ENCODE measurements around the gene CRYZL1.
"Not testable (repeated sequence)": the region's sequence is repeated elsewhere in the genome, so short reads cannot be mapped to it uniquely, and the experiment has no call there.

The CRYZL1 gene

DNA sequence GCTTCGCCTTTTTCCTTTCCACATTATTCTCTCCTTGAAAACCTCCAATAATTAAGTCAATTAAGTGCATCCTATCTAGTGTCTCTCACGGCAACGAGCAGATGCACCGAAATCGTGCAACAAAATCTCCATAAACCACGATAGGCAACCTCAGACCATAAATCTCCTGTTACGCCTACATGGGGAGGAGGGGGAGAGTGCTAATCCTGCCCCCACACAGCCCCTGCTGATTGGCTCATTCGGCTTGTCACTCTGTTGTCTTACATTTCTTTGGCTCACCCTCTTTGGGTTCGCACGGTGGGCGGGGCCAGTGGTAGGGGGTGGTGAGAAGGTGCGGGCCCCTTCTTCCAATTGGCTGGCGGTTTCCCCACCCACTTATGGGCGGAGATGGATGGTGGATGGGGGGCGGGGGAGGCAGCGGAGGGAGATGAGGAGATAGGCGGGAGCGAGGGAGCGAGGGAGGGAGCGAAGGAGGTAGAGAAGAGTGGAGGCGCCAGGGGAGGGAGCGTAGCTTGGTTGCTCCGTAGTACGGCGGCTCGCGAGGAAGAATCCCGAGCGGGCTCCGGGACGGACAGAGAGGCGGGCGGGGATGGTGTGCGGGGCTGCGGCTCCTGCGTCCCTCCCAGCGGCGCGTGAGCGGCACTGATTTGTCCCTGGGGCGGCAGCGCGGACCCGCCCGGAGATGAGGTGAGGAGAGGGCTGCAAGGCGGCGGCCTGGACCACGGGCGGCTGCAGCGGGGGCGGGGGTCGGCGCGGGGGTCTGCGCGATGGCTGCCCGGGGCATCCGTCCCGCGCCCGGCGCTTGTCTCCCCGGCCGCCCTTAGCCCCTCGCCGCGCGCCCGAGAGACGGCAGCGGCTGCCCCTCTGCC is 720 bp upstream of the CRYZL1 start, which contains the start of gene ITSN1:
Gene ITSN1 (plus strand): TSS at position 475 of the 869 bp plus-strand sequence. CDS start 76,328 bp downstream, outside the sequence.
- Histone ChIP-seq H3K27me3 (ENCODE audit: control insufficient read depth in 5 of 5, insufficient read depth in 4 of 5, low read length in 5 of 5) (no peaks in the 10 kb centered on the region), H3K4me1 (ENCODE audit: control insufficient read depth in 5 of 5, insufficient read depth in 5 of 5, low read length in 5 of 5) (peaks cover 5 to 50% (median 42%) of the 10 kb centered on the region in 5 donors), H3K9ac (ENCODE audit: low read length in 5 of 5) (peak within 1 kb of the TSS; percentile 84 to 93 (median 86)), H3K27ac (ENCODE audit: low read depth, low read length) (peak within 1 kb of the TSS; percentile 90), H3K9me3 (ENCODE audit: control insufficient read depth in 5 of 5, low read length in 5 of 5) (no peaks in the 10 kb centered on the region), H3K4me3 (ENCODE audit: low read depth in 1 of 5, low read length in 5 of 5) (peak within 1 kb of the TSS; percentile 87 to 95 (median 94)), H3K36me3 (ENCODE audit: control insufficient read depth in 5 of 5, insufficient read depth in 5 of 5, low read length in 5 of 5) (no peaks in the 10 kb centered on the region)

DNA sequence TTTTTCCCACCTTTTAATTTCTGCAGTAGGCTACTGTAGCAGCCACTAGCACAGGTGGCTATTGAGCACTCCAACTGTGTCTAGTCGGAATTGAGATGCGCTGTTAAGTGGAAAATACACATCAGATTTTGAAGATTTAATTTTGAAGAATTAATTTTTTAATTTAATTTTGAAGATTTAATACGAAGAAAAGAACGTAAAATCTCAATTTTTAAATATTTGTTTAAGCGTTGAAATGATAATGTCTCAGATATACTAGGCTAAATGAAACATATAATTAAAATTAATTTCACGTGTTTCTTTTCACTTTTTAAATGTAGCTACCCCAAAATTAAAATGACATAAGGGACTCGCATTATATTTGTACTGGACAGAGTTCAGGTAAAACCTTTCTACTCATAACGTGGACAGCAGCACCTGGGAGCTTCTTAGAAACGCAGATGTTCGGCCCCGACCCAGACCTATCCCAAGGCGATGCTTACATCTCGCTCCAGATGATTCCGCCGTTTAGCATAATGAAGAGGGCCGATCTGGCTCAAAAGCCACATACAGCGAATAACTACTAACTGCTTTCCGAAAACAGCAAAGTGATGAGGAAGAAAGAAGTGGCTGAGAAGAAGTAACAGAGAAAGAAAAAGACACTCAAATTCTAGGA is 717 bp downstream of the CRYZL1 start:
- Histone ChIP-seq H3K9ac (ENCODE audit: low read length in 5 of 5) (peak overlapping the region; percentile 43 to 86 (median 84)), H3K4me1 (ENCODE audit: control insufficient read depth in 5 of 5, insufficient read depth in 5 of 5, low read length in 5 of 5) (peaks cover 4 to 37% (median 30%) of the 10 kb centered on the region in 5 donors), H3K36me3 (ENCODE audit: control insufficient read depth in 5 of 5, insufficient read depth in 5 of 5, low read length in 5 of 5) (no peaks in the 10 kb centered on the region), H3K27me3 (ENCODE audit: control insufficient read depth in 5 of 5, insufficient read depth in 4 of 5, low read length in 5 of 5) (no peaks in the 10 kb centered on the region), H3K4me3 (ENCODE audit: low read depth in 1 of 5, low read length in 5 of 5) (peak overlapping the region; percentile 85 to 94 (median 87)), H3K9me3 (ENCODE audit: control insufficient read depth in 5 of 5, low read length in 5 of 5) (no peaks in the 10 kb centered on the region), H3K27ac (ENCODE audit: low read depth, low read length) (peak overlapping the region; percentile 90)

DNA sequence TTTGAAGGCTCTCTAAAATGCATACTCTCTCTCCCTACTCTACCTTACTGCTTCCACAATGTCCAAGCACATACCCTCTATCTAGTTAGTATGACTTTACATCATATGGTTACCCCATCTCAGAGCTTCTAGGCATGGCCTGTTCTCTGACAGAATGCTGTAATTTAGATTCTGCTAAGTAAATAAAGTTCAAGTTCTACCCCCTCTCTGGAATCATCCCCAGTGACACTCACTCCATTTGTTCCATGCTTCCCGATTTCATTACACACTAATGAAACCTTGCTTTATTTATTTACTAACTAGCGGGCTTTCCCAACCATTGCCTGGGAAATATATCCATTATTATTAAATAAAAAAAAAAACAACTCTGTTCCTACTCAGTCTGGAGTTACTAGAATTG is 7.3 kb downstream of the CRYZL1 start:
- Histone ChIP-seq H3K4me3 (ENCODE audit: low read depth in 1 of 5, low read length in 5 of 5) (no peak overlapping the region), H3K9ac (ENCODE audit: low read length in 5 of 5) (no peak overlapping the region), H3K27ac (ENCODE audit: low read depth, low read length) (no peak overlapping the region), H3K4me1 (ENCODE audit: control insufficient read depth in 5 of 5, insufficient read depth in 5 of 5, low read length in 5 of 5) (no peaks in the 10 kb centered on the region), H3K36me3 (ENCODE audit: control insufficient read depth in 5 of 5, insufficient read depth in 5 of 5, low read length in 5 of 5) (peaks cover 4 to 15% (median 10%) of the 10 kb centered on the region in 5 donors), H3K9me3 (ENCODE audit: control insufficient read depth in 5 of 5, low read length in 5 of 5) (no peaks in the 10 kb centered on the region), H3K27me3 (ENCODE audit: control insufficient read depth in 5 of 5, insufficient read depth in 4 of 5, low read length in 5 of 5) (no peaks in the 10 kb centered on the region)

DNA sequence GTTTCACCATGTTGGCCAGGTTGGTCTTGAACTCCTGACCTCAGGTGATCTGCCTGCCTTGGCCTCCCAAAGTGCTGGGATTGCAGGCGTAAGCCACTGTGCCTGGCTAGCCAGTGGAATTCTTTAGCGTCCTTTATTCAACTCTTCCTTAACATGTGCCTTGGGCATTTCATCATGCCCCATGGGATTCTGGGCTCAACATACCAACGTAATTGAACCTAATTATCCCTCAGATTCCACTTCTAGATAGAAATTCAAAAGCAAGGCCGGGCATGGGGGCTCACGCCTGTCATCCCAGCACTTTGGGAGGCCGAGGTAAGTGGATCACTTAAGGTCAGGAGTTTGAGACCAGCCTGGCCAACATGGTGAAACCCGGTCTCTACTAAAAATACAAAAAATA is 15.4 kb downstream of the CRYZL1 start:
- H3K4me1 ChIP-seq (ENCODE audit: control insufficient read depth in 5 of 5, insufficient read depth in 5 of 5, low read length in 5 of 5); H3K27ac ChIP-seq (ENCODE audit: low read depth, low read length): not testable (repeated sequence)
- H3K36me3 ChIP-seq (ENCODE audit: control insufficient read depth in 5 of 5, insufficient read depth in 5 of 5, low read length in 5 of 5): peaks cover 10 to 26% (median 23%) of the 10 kb centered on the region in 5 donors

DNA sequence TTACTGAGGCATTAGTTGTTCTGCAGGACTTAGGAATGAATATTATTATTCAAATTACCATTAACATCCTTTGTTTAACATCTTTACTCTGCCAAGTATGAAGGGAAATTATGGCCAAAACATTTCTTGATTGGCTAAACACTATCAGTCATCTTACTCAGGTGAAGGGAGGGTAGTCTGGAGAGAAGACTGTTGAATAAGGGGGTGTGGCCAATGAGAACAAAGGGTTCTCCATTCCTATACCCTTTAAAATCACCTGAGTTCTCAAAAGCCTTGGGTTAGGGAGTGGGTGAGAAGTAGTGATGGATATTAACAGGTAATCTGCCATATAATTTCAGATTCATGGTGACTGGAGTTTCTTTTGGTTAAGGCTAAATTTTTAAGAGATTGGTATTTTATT is 19.3 kb downstream of the CRYZL1 start:
- Histone ChIP-seq H3K4me1 (ENCODE audit: control insufficient read depth in 5 of 5, insufficient read depth in 5 of 5, low read length in 5 of 5) (peaks cover 0 to 3% (median 0%) of the 10 kb centered on the region in 5 donors), H3K9me3 (ENCODE audit: control insufficient read depth in 5 of 5, low read length in 5 of 5) (no peaks in the 10 kb centered on the region), H3K9ac (ENCODE audit: low read length in 5 of 5) (no peak overlapping the region), H3K4me3 (ENCODE audit: low read depth in 1 of 5, low read length in 5 of 5) (no peak overlapping the region), H3K36me3 (ENCODE audit: control insufficient read depth in 5 of 5, insufficient read depth in 5 of 5, low read length in 5 of 5) (peaks cover 6 to 33% (median 15%) of the 10 kb centered on the region in 5 donors), H3K27ac (ENCODE audit: low read depth, low read length) (no peak overlapping the region), H3K27me3 (ENCODE audit: control insufficient read depth in 5 of 5, insufficient read depth in 4 of 5, low read length in 5 of 5) (no peaks in the 10 kb centered on the region)

More for the DNA sequence above, 15.4 kb downstream of the CRYZL1 start:
- not testable (repeated sequence) for H3K27me3 ChIP-seq (ENCODE audit: control insufficient read depth in 5 of 5, insufficient read depth in 4 of 5, low read length in 5 of 5); H3K4me3 ChIP-seq (ENCODE audit: low read depth in 1 of 5, low read length in 5 of 5); H3K9ac ChIP-seq (ENCODE audit: low read length in 5 of 5); H3K9me3 ChIP-seq (ENCODE audit: control insufficient read depth in 5 of 5, low read length in 5 of 5)

DNA sequence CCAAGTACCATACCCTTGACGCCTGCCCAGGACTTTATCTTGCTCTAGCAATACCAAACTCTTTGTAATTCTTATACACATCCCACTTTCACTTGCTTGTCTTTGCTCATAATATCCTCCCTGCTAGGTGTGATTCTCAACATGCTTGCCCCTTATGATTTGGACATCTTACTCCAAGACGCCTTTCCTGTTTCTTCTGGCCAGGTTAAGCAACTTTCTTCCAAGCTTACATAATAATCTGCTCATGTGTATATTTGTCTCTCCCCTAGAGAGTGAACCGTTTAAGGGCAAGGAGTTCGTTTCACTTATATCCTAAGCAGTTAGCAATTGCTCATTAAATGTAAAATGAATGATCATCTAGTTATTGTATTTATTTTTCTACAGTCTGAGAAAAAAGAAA is 21.8 kb downstream of the CRYZL1 start:
- Histone ChIP-seq H3K27ac (ENCODE audit: low read depth, low read length) (no peak overlapping the region), H3K4me1 (ENCODE audit: control insufficient read depth in 5 of 5, insufficient read depth in 5 of 5, low read length in 5 of 5) (no peaks in the 10 kb centered on the region), H3K36me3 (ENCODE audit: control insufficient read depth in 5 of 5, insufficient read depth in 5 of 5, low read length in 5 of 5) (peaks cover 6 to 33% (median 15%) of the 10 kb centered on the region in 5 donors), H3K4me3 (ENCODE audit: low read depth in 1 of 5, low read length in 5 of 5) (no peak overlapping the region), H3K27me3 (ENCODE audit: control insufficient read depth in 5 of 5, insufficient read depth in 4 of 5, low read length in 5 of 5) (no peaks in the 10 kb centered on the region), H3K9me3 (ENCODE audit: control insufficient read depth in 5 of 5, low read length in 5 of 5) (no peaks in the 10 kb centered on the region), H3K9ac (ENCODE audit: low read length in 5 of 5) (no peak overlapping the region)

DNA sequence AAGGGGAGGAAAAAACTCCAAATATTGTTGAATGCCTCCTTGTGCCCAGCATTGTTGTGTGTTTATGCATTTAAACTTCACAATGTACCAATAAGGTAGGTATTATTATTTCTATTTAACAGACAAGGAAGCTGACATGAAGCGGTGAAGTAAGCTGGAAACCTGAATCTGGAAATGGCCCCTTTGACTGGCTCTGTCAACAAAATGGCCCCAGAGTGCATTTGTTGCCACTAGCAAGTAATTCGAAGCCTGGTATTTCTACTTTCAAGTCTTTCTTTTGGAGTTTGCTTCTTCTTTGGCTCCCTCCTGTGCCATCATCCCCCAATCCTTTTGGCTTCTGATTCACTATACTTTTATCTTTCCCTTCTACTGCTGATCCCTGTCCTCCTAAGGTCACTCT is 23.1 kb downstream of the CRYZL1 start:
- Histone ChIP-seq H3K4me1 (ENCODE audit: control insufficient read depth in 5 of 5, insufficient read depth in 5 of 5, low read length in 5 of 5) (no peaks in the 10 kb centered on the region), H3K9me3 (ENCODE audit: control insufficient read depth in 5 of 5, low read length in 5 of 5) (no peaks in the 10 kb centered on the region), H3K36me3 (ENCODE audit: control insufficient read depth in 5 of 5, insufficient read depth in 5 of 5, low read length in 5 of 5) (peaks cover 12 to 27% (median 20%) of the 10 kb centered on the region in 5 donors), H3K9ac (ENCODE audit: low read length in 5 of 5) (no peak overlapping the region), H3K27me3 (ENCODE audit: control insufficient read depth in 5 of 5, insufficient read depth in 4 of 5, low read length in 5 of 5) (no peaks in the 10 kb centered on the region), H3K27ac (ENCODE audit: low read depth, low read length) (no peak overlapping the region), H3K4me3 (ENCODE audit: low read depth in 1 of 5, low read length in 5 of 5) (no peak overlapping the region)

DNA sequence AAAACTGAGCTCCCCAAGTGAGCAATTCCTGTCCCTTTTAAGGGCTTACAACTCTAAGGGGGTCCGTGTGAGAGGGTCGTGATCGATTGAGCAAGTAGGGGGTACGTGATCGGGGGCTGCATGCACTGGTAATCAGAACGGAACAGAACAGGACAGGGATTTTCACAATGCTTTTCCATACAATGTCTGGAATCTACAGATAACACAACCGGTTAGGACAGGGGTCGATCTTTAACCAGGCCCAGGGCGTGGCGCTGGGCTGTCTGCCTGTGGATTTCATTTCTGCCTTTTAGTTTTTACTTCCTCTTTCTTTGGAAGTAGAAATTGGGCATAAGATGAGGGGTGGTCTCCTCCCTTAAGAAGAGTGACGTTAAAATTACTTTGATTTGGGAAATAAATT is 24.0 kb downstream of the CRYZL1 start:
- not testable (repeated sequence) for H3K27ac ChIP-seq (ENCODE audit: low read depth, low read length); H3K4me1 ChIP-seq (ENCODE audit: control insufficient read depth in 5 of 5, insufficient read depth in 5 of 5, low read length in 5 of 5); H3K9ac ChIP-seq (ENCODE audit: low read length in 5 of 5); H3K27me3 ChIP-seq (ENCODE audit: control insufficient read depth in 5 of 5, insufficient read depth in 4 of 5, low read length in 5 of 5); H3K4me3 ChIP-seq (ENCODE audit: low read depth in 1 of 5, low read length in 5 of 5); H3K9me3 ChIP-seq (ENCODE audit: control insufficient read depth in 5 of 5, low read length in 5 of 5)
- peaks cover 17 to 34% (median 25%) of the 10 kb centered on the region in 5 donors for H3K36me3 ChIP-seq (ENCODE audit: control insufficient read depth in 5 of 5, insufficient read depth in 5 of 5, low read length in 5 of 5)

DNA sequence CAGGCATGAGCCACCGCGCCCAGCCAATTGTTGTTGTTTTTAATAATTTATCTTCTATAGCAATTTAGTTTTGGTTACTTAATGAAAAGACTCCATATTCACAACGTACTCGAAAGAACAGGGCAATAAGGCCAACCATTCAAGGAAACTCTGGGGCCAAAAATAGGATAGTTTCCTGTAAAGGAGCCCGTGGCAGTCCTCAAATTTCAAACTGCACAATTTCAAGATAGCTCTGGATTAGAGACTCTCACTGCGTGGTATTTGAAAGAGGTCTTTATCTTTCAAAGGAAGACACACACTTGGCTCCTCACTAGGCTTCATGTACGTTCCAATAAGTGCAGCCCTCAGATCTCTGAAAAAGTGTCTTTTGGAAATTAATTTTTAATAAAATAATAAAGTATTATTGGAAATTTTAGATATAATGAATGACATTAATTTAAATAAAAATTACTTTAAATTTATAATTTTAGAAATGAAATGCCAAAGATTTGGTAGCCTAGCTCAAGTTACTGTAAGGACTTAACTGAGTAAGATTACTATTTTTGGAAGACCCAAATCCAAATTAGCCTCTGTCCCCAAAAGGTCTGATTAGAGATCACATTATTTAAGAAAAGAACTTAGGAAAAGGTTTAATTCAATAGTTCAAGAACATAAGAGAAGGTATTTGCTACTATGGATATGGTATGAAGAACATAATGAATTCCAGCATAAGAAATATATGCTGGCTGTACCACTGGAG is 30.4 kb downstream of the CRYZL1 start:
- Histone ChIP-seq H3K4me1 (ENCODE audit: control insufficient read depth in 5 of 5, insufficient read depth in 5 of 5, low read length in 5 of 5) (no peaks in the 10 kb centered on the region), H3K9ac (ENCODE audit: low read length in 5 of 5) (no peak overlapping the region), H3K9me3 (ENCODE audit: control insufficient read depth in 5 of 5, low read length in 5 of 5) (no peaks in the 10 kb centered on the region), H3K27ac (ENCODE audit: low read depth, low read length) (no peak overlapping the region), H3K4me3 (ENCODE audit: low read depth in 1 of 5, low read length in 5 of 5) (no peak overlapping the region), H3K27me3 (ENCODE audit: control insufficient read depth in 5 of 5, insufficient read depth in 4 of 5, low read length in 5 of 5) (no peaks in the 10 kb centered on the region), H3K36me3 (ENCODE audit: control insufficient read depth in 5 of 5, insufficient read depth in 5 of 5, low read length in 5 of 5) (peaks cover 24 to 41% (median 26%) of the 10 kb centered on the region in 5 donors)
